A673 (cell line): Measurements from ENCODE around the gene EIF2B1.

Source experiments
- EZH2 ChIP-seq: fragments of 200-600 bp; sonication (generic); IDR thresholded peaks from 2 replicates; pipeline ENCODE4 v1.6.1; 2017; ENCODE audit warnings: borderline replicate concordance, low read depth, mild to moderate bottlenecking, mixed read lengths, antibody characterized with exemption, low read length; ENCODE audit not compliant: poor library complexity, severe bottlenecking
- TF ChIP-seq, protein P1 (sequence below): fragments of 300-800, 200-600 bp; sonication (generic); conservative IDR thresholded peaks from 2 replicates; pipeline ENCODE4 v1.5.1; 2017; ENCODE audit warnings: low read depth, mild to moderate bottlenecking, antibody characterized with exemption, low read length, moderate library complexity, mixed read lengths

DNA sequence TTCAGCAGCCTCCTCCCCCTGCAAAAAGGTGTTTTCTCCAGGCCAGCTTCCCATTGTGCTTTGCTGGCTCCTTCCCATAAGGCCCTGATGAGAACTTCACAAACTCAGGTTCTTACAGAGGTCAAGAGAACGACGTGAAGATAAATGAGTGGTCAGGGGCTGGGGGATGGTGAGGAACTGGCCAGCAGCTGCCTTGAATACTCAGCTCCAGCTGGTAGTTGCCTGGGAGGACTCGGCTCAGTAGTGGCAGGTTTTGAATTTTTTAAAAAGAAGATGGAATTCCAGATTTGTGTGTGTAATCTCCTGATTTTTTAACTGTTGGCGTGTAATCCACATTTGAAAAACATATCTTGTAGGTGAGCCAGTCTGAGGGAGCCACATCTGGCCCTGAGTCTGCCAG lies 25.7 kb downstream of the EIF2B1 start:
- TF ChIP-seq, protein P1, sequence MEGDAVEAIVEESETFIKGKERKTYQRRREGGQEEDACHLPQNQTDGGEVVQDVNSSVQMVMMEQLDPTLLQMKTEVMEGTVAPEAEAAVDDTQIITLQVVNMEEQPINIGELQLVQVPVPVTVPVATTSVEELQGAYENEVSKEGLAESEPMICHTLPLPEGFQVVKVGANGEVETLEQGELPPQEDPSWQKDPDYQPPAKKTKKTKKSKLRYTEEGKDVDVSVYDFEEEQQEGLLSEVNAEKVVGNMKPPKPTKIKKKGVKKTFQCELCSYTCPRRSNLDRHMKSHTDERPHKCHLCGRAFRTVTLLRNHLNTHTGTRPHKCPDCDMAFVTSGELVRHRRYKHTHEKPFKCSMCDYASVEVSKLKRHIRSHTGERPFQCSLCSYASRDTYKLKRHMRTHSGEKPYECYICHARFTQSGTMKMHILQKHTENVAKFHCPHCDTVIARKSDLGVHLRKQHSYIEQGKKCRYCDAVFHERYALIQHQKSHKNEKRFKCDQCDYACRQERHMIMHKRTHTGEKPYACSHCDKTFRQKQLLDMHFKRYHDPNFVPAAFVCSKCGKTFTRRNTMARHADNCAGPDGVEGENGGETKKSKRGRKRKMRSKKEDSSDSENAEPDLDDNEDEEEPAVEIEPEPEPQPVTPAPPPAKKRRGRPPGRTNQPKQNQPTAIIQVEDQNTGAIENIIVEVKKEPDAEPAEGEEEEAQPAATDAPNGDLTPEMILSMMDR, result no peak
- TF ChIP-seq EZH2, result no peak
